Smooth muscle cell (in vitro differentiated cells): ENCODE results near the gene APRT. TPM values are rescaled to one million over a fixed set of nuclear protein-coding genes. Genes with fewer than 3 reads are reported as not detected.

ENCODE experiments used
- DNase-seq: peaks from one replicate; lab custom pipeline; 2025; ENCODE audit not compliant: unreplicated experiment; lab: John Stamatoyannopoulos, UW
- H2AFZ ChIP-seq: fragments of 200-600 bp; sonication (generic); 2 replicates; pipeline ENCODE4 v1.6.0; 2016; ENCODE audit warnings: antibody characterized with exemption, low read depth, mild to moderate bottlenecking
- H3F3A ChIP-seq: fragments of 200-600 bp; sonication (generic); 2 replicates; pipeline ENCODE4 v1.6.0; 2017; ENCODE audit warnings: antibody characterized with exemption, low read depth
- H3K27ac ChIP-seq: fragments of 200-600 bp; sonication (generic); 2 replicates; pipeline ENCODE4 v1.5.1; 2016; ENCODE audit warnings: low read depth, mild to moderate bottlenecking
- H3K27me3 ChIP-seq: fragments of 200-600 bp; sonication (generic); 2 replicates; pipeline ENCODE4 v1.6.1; 2016; ENCODE audit warnings: low read depth, mild to moderate bottlenecking
- H3K36me3 ChIP-seq: fragments of 200-600 bp; sonication (generic); 2 replicates; pipeline ENCODE4 v1.5.1; 2016; ENCODE audit warnings: low read depth
- H3K4me1 ChIP-seq: fragments of 200-600 bp; sonication (generic); 2 replicates; pipeline ENCODE4 v1.5.1; 2016; ENCODE audit warnings: low read depth
- H3K4me2 ChIP-seq: fragments of 200-600 bp; sonication (generic); 2 replicates; pipeline ENCODE4 v1.6.0; 2016; ENCODE audit warnings: mild to moderate bottlenecking
- H3K4me3 ChIP-seq: fragments of 200-600 bp; sonication (generic); 2 replicates; pipeline ENCODE4 v1.5.1; 2016; ENCODE audit warnings: mild to moderate bottlenecking
- H3K79me2 ChIP-seq: fragments of 200-600 bp; sonication (generic); 2 replicates; pipeline ENCODE4 v1.6.0; 2016; ENCODE audit warnings: low read depth, mild to moderate bottlenecking
- H3K9ac ChIP-seq: fragments of 200-600 bp; sonication (generic); 2 replicates; pipeline ENCODE4 v1.6.0; 2016; ENCODE audit warnings: low read depth
- H3K9me3 ChIP-seq: fragments of 200-600 bp; sonication (generic); replicated peaks from 2 replicates; pipeline ENCODE4 v1.5.1; 2016; ENCODE audit warnings: low read depth
- H4K20me1 ChIP-seq: fragments of 200-600 bp; sonication (generic); 2 replicates; pipeline ENCODE4 v1.6.0; 2016; ENCODE audit warnings: low read depth
- WGBS: methylation state at CpG from one replicate; pipeline ENCODE4 v1.1.7; 2016; ENCODE audit warnings: low lambda C conversion rate; 5-methylcytosine and 5-hydroxymethylcytosine counted together
- polyA plus RNA-seq: library from polyadenylated mRNA; unstranded; fragments of >200 nt; fragmentation: Nextera tagmentation; extraction: Ambion mirVana; gene quantifications from 2 replicates; pipeline ENCODE4 v1.2.1, GENCODE V29; 2016
- total RNA-seq: library from RNA; depleted of rRNA; stranded (reverse); fragments of >200 nt; gene quantifications from 2 replicates; pipeline ENCODE4 v1.2.3, GENCODE V29; 2014
- TF ChIP-seq, protein P1 (sequence below): fragments of 200-600 bp; sonication (generic); IDR thresholded peaks from 2 replicates; pipeline ENCODE4 v1.5.1; 2017; ENCODE audit warnings: borderline replicate concordance, mild to moderate bottlenecking, antibody characterized with exemption; ENCODE audit not compliant: insufficient read depth, poor library complexity, severe bottlenecking

APRT gene
- total and polyA plus RNA-seq, 2 experiments from 2014 or later = 143 to 200 TPM

DNA sequence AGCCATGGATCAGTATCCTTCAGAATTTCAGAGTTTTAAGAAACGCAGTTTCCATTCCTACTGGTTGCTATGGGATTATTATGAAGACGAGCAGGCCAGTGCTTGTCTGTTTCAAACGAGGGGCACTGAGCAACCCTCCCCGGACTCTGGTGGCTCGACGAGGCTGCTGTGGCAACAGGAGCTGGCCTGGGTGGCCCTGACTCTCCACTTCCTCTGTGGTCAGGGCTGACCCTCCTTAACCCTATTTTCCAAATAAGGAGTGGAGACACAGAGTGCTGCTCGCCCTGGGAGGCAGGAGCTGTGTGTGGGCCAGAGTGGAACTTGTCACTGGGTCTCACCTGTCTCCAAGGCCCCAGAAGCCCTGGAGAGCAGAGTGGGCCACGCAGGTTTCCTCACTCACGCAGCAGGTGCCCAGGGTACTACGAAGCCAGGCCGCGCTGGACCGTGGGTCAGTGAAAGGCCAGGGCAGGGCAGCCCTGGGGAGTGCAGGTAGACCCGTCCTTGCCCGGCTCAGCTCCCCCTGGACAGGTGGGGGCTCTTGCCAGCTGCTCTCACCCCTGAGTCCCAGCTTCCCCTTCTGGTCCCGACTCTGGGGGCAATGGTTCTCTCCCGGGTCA, 41.7 kb upstream of the APRT start:
- Histone ChIP-seq H3K4me1 (peaks cover 3% of the 10 kb centered on the region), H3K4me3 (no peak overlapping the region), H4K20me1 (peaks cover 38% of the 10 kb centered on the region), H3K9me3 (no peaks in the 10 kb centered on the region), H3F3A (no peaks in the 10 kb centered on the region), H3K79me2 (peaks cover 18% of the 10 kb centered on the region), H3K27me3 (no peaks in the 10 kb centered on the region), H2AFZ (no peak overlapping the region), H3K9ac (no peak overlapping the region), H3K27ac (no peak overlapping the region), H3K36me3 (no peaks in the 10 kb centered on the region), H3K4me2 (no peak overlapping the region)
- 93% methylated on average over 17 of the region's 17 CpGs for WGBS
- TF ChIP-seq, protein P1, sequence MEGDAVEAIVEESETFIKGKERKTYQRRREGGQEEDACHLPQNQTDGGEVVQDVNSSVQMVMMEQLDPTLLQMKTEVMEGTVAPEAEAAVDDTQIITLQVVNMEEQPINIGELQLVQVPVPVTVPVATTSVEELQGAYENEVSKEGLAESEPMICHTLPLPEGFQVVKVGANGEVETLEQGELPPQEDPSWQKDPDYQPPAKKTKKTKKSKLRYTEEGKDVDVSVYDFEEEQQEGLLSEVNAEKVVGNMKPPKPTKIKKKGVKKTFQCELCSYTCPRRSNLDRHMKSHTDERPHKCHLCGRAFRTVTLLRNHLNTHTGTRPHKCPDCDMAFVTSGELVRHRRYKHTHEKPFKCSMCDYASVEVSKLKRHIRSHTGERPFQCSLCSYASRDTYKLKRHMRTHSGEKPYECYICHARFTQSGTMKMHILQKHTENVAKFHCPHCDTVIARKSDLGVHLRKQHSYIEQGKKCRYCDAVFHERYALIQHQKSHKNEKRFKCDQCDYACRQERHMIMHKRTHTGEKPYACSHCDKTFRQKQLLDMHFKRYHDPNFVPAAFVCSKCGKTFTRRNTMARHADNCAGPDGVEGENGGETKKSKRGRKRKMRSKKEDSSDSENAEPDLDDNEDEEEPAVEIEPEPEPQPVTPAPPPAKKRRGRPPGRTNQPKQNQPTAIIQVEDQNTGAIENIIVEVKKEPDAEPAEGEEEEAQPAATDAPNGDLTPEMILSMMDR = no peak
- no peak for DNase-seq

DNA sequence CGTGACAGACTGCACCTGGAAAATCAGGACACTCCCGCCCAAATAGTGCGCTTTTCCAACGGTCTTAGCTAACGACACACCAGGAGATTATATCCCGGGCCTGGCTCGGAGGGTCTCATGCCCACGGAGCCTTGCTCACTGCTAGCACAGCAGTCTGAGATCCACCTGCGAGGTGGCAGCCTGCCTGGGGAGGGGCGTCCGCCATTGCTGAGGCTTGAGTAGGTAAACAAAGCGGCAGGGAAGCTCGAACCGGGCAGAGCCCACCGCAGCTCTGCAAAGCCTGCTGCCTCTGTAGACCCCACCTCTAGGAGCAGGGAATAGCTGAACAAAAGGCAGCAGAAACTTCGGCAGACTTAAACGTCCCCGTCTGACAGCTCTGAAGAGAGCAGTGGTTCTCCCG, 39.9 kb upstream of the APRT start:
- DNase-seq = no peak
- H3K9me3 ChIP-seq = no peaks in the 10 kb centered on the region
- no peak overlapping the region for H2AFZ ChIP-seq
- TF ChIP-seq, protein P1 = no peak
- no peak overlapping the region for H3K27ac ChIP-seq
- H3K9ac ChIP-seq = no peak overlapping the region
- no peak overlapping the region for H3K4me3 ChIP-seq
- H4K20me1 ChIP-seq = peaks cover 46% of the 10 kb centered on the region
- H3K4me1 ChIP-seq = no peaks in the 10 kb centered on the region
- no peaks in the 10 kb centered on the region for H3K36me3 ChIP-seq
- WGBS = 97% methylated on average over 19 of the region's 19 CpGs
- no peaks in the 10 kb centered on the region for H3F3A ChIP-seq
- H3K79me2 ChIP-seq = peaks cover 12% of the 10 kb centered on the region
- H3K27me3 ChIP-seq = no peaks in the 10 kb centered on the region
- no peak overlapping the region for H3K4me2 ChIP-seq

DNA sequence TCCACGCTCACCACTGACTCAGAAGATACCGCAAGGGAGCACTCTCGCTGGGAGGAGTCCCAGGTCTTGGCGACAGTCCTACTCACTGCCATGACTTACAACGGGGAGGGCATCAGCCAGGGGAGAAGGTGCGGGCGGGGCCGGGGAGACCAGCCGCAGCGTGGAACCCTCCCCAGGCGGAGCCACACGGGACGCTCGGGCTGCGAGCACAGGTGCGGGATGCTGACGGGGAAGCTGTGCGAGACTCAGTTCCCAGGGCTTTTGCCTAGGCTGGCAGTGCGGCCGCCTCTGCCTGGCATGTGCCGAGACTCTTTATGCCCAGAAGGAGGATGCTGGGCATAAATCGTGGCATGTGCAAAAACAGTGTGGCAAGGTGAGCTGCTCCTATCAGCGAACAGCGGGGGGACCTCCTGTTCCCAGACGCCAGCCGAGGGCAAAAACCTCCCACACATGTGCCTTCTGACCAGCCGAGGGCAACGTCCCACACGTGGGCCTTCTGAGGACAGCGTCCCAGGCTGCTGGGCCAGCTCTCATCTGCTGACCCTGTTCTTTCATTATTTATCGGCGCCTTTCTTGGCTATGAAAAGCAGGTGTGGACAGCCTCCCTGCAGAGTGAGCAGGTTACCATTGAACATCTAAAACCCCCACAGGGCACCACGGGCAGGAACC, 38.9 kb upstream of the APRT start:
- Histone ChIP-seq H3K27ac (no peak overlapping the region), H3K4me2 (no peak overlapping the region), H3K4me3 (no peak overlapping the region), H3K36me3 (no peaks in the 10 kb centered on the region), H4K20me1 (peaks cover 48% of the 10 kb centered on the region), H3F3A (no peaks in the 10 kb centered on the region), H2AFZ (no peak overlapping the region), H3K9me3 (no peaks in the 10 kb centered on the region), H3K79me2 (peaks cover 8% of the 10 kb centered on the region), H3K27me3 (no peaks in the 10 kb centered on the region), H3K9ac (no peak overlapping the region), H3K4me1 (no peaks in the 10 kb centered on the region)
- 97% methylated on average over 29 of the region's 33 CpGs for WGBS
- TF ChIP-seq, protein P1 = no peak
- DNase-seq = no peak

DNA sequence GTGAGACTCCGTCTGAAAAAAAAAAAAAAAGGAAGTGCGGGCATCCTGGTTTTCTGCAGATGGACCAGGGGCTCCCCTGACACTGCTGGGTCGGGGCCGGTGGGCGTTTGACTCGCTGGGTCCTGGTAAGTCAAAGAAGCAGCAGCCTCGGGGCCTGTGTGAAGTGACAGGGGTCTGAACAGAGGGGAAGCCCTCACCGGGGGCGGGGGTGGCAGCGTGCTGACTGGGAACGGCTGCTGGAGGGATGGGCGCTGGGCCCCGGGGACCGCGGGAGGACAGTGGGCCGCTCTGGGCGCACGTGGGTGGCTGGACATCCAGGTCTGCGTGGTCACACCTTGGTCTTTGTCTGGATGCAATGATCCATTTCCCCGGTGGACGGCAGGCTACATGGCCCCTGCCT, 36.8 kb upstream of the APRT start:
- Histone ChIP-seq H3K4me2 (no peak overlapping the region), H3K79me2 (no peaks in the 10 kb centered on the region), H3K4me3 (no peak overlapping the region), H3K9me3 (no peaks in the 10 kb centered on the region), H2AFZ (no peak overlapping the region), H3F3A (no peaks in the 10 kb centered on the region), H3K27ac (no peak overlapping the region), H3K36me3 (no peaks in the 10 kb centered on the region), H3K9ac (no peak overlapping the region), H3K27me3 (no peaks in the 10 kb centered on the region), H3K4me1 (no peaks in the 10 kb centered on the region), H4K20me1 (peaks cover 42% of the 10 kb centered on the region)
- TF ChIP-seq, protein P1 = no peak
- 98% methylated on average over 21 of the region's 21 CpGs for WGBS
- no peak for DNase-seq
